ENCODE data around the gene SH3TC1.

DNA sequence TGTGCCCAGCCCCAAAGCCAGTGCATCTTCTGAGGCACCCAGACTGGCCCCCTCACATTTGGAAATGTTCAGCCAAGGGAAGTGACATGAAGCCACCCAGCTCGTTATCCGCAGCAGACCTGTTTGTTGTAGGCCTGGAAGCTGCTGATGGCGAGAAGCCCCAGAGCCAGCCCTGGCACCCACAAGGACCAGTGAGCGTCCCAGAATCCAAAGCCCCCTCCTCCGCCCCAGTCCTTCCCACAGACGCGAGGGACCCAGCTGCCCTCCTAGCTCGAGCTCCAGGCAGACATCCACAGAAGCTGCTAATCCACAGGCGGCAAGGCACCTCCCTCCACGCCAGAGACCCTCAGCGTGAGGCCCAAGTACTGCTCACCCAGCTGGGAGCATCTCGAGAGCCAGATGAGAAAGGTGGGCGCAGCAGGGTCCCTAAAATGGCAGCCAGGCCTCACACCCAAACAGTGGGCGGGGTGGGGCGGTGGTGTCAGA lies 47.9 kb upstream of the SH3TC1 start:
- TF ChIP-seq EZH2 (IDR thresholded peaks at IDR 0.05): no peak
- TF ChIP-seq POLR2AphosphoS5 (IDR thresholded peaks at IDR 0.05; ENCODE audit: borderline replicate concordance, low read depth, low read length): no peak
- no peak for TF ChIP-seq FOXP2 (optimal IDR thresholded peaks at IDR 0.05; ENCODE audit: control extremely low read depth, extremely low read length, insufficient read depth)
